Measurements from ENCODE around the gene BUB1. TPM values are rescaled to one million over a fixed set of nuclear protein-coding genes. Genes with fewer than 3 reads are reported as not detected.

BUB1 gene
- total RNA-seq, 2 donors from 2014 or later = 14.7 to 47.3 TPM

DNA sequence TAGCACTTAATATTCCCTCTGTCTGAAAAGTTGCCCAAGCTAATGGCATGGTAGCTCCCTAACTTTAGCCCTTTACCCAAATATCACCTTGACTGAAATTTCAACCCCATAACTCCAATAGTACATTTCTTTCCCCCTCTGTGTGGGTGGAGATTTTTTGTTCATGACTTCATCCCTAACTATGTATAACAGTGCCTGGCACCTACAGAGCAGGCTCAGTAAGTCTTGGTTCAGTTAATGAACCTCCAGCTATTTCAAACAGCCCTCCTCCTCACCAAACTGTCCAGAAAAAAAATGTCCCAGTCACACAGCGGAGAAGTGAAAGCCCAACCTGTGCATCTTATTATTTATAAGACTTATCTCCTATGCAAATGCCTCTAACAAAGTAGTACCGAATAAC is 18.6 kb downstream of the BUB1 start:
- TF ChIP-seq, protein P1, sequence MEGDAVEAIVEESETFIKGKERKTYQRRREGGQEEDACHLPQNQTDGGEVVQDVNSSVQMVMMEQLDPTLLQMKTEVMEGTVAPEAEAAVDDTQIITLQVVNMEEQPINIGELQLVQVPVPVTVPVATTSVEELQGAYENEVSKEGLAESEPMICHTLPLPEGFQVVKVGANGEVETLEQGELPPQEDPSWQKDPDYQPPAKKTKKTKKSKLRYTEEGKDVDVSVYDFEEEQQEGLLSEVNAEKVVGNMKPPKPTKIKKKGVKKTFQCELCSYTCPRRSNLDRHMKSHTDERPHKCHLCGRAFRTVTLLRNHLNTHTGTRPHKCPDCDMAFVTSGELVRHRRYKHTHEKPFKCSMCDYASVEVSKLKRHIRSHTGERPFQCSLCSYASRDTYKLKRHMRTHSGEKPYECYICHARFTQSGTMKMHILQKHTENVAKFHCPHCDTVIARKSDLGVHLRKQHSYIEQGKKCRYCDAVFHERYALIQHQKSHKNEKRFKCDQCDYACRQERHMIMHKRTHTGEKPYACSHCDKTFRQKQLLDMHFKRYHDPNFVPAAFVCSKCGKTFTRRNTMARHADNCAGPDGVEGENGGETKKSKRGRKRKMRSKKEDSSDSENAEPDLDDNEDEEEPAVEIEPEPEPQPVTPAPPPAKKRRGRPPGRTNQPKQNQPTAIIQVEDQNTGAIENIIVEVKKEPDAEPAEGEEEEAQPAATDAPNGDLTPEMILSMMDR (IDR thresholded peaks at IDR 0.05) = no peak
- no peaks in the 10 kb centered on the region for H3K4me1 ChIP-seq
- no peak overlapping the region for H3K27ac ChIP-seq
- no peaks in the 10 kb centered on the region for H3K36me3 ChIP-seq
- no peak overlapping the region for H3K4me3 ChIP-seq
- no peaks in the 10 kb centered on the region for H3K27me3 ChIP-seq
- H3K9ac ChIP-seq (ENCODE audit: low read depth in 2 of 2, low read length in 2 of 2) = no peak overlapping the region
- no peak for DNase-seq
- intact Hi-C loops (cut with DNase I) = no loop called here
- no peaks in the 10 kb centered on the region for H3K9me3 ChIP-seq

DNA sequence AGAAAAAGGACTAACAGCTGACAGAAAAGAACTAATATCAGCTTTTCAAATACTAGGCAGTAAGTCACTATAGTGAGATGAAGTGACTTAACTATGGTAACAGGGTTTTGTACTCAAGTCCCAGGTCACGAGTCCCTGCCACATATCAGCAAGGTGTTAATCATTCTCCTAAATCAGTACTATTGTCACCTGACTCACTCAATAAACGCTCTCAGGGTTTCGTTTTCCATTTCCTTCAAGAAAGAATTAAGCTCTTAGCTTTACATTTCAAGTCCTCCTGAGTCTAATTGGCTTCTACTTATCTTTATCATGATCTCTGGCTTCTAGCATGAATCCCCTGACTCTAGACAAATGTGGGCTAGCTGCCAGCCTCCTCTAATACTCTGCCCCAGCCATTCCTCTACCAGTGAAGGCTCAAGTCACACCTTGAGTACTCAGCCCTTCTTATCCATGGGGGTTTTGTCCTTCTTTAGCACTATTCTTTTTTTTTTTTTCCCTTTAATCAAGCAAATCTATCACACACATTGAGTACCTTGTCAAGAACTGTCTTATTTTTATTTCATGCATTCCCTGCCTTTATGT is 20.0 kb downstream of the BUB1 start:
- TF ChIP-seq, protein P1 (IDR thresholded peaks at IDR 0.05) = no peak
- H3K4me1 ChIP-seq = no peaks in the 10 kb centered on the region
- H3K27ac ChIP-seq = peak overlapping the region; percentile 52
- no peaks in the 10 kb centered on the region for H3K9me3 ChIP-seq
- H3K9ac ChIP-seq (ENCODE audit: low read depth in 2 of 2, low read length in 2 of 2) = peak overlapping the region in 1 of 2 donors; percentile 27
- peak; percentile 61 for DNase-seq
- H3K4me3 ChIP-seq = no peak overlapping the region
- no peaks in the 10 kb centered on the region for H3K27me3 ChIP-seq
- intact Hi-C loops (cut with DNase I) = no loop called here
- no peaks in the 10 kb centered on the region for H3K36me3 ChIP-seq

DNA sequence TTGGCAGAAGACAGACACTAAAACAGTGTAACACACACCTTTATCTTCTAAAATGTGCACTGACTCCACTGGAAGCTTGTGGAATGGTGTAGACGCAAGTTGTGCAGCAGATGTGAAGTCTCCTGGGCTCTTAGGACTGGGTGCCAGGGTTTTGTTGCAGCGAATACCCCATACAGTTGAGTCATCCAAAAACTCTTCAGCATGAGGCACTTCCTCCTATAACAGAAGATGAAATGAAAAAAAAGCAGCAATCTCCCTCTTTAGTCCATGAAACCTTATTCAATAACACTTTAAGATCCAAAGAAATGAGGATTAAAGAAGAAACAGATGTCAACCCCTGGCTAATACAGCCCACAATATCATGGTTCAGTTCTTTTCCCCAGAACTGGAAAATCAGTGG is 22.2 kb downstream of the BUB1 start:
- DNase-seq = no peak
- intact Hi-C loops (cut with DNase I) = no loop called here
- H3K27me3 ChIP-seq = no peaks in the 10 kb centered on the region
- H3K36me3 ChIP-seq = no peaks in the 10 kb centered on the region
- TF ChIP-seq, protein P1 (IDR thresholded peaks at IDR 0.05) = no peak
- H3K27ac ChIP-seq = no peak overlapping the region
- H3K9ac ChIP-seq (ENCODE audit: low read depth in 2 of 2, low read length in 2 of 2) = no peak overlapping the region
- H3K9me3 ChIP-seq = no peaks in the 10 kb centered on the region
- H3K4me1 ChIP-seq = no peaks in the 10 kb centered on the region
- H3K4me3 ChIP-seq = no peak overlapping the region

DNA sequence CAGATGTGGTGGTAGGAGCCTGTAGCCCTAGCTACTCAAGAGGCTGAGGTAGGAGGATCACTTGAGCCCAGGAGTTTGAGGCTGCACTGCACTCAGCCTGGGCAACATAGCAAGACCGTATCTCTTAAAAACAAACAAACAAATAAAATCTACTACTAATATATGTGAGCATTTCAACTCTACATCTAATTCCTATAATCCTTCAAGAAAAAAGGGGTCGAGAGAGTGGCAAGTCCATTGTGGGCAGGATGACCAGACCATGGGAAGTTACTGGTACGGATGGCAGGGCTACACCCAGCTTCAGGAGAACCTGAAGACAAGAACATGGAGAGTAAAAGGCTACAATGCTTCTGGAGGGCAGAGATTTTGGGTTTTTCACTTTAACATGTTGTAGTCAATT is 24.0 kb downstream of the BUB1 start:
- H3K9me3 ChIP-seq = no peaks in the 10 kb centered on the region
- H3K27me3 ChIP-seq = no peaks in the 10 kb centered on the region
- intact Hi-C loops (cut with DNase I) = no loop called here
- no peak for DNase-seq
- H3K36me3 ChIP-seq = no peaks in the 10 kb centered on the region
- no peak overlapping the region for H3K4me3 ChIP-seq
- H3K9ac ChIP-seq (ENCODE audit: low read depth in 2 of 2, low read length in 2 of 2) = no peak overlapping the region
- H3K27ac ChIP-seq = no peak overlapping the region
- H3K4me1 ChIP-seq = no peaks in the 10 kb centered on the region
- TF ChIP-seq, protein P1 (IDR thresholded peaks at IDR 0.05) = no peak

DNA sequence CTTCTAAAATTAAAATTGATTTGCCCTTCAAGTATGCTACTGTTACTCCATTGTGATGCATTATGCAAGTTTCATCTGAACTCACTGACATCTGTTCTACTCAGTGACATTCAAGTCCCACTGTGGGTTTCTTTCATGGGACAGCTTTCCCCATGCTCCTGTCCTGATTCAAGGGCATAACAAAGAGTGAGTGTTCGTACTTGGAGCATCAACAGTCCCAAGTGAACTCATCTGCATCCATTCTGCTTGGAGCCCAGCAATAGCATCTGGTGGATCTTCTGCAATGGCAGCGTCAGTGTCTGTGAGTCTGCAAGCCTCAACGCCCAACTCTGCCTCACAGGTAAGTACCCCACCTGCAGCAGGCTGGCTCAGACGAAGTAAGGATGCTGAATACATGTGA is 27.5 kb downstream of the BUB1 start:
- Histone ChIP-seq H3K9me3 (no peaks in the 10 kb centered on the region), H3K36me3 (no peaks in the 10 kb centered on the region), H3K4me1 (no peaks in the 10 kb centered on the region), H3K27me3 (no peaks in the 10 kb centered on the region), H3K27ac (no peak overlapping the region), H3K9ac (ENCODE audit: low read depth in 2 of 2, low read length in 2 of 2) (no peak overlapping the region), H3K4me3 (no peak overlapping the region)
- TF ChIP-seq, protein P1 (IDR thresholded peaks at IDR 0.05) = no peak
- DNase-seq = no peak
- intact Hi-C loops (cut with DNase I) = no loop called here
